Measurements from ENCODE around the gene GPR17. TPM values are rescaled to one million over a fixed set of nuclear protein-coding genes. Genes with fewer than 3 reads are reported as not detected.

The GPR17 gene
- total RNA-seq, 4 donors from 2014 or later = 0.20 TPM; not detected in 3

- intact Hi-C loops (cut with DNase I; ENCODE audit: low total_unique reads) = no loop called here
These were observed 17.1 kb downstream of the GPR17 start for GRCh38 chr2:127662937-127663565.

GRCh38 chr2:127663566-127664064, 17.7 kb downstream of the GPR17 start:
- intact Hi-C loops (cut with DNase I; ENCODE audit: low total_unique reads) (no loop called here), in situ Hi-C loops (cut with MboI; ENCODE audit: low sequenced_read_pairs in 4 of 4) (no loop called here)
- H3K9me3 ChIP-seq = no peaks in the 10 kb centered on the region
- ATAC-seq (no peak), DNase-seq (no peak)
- TF ChIP-seq POLR2A (IDR thresholded peaks at IDR 0.05) = no peak
- TF ChIP-seq, protein P1, sequence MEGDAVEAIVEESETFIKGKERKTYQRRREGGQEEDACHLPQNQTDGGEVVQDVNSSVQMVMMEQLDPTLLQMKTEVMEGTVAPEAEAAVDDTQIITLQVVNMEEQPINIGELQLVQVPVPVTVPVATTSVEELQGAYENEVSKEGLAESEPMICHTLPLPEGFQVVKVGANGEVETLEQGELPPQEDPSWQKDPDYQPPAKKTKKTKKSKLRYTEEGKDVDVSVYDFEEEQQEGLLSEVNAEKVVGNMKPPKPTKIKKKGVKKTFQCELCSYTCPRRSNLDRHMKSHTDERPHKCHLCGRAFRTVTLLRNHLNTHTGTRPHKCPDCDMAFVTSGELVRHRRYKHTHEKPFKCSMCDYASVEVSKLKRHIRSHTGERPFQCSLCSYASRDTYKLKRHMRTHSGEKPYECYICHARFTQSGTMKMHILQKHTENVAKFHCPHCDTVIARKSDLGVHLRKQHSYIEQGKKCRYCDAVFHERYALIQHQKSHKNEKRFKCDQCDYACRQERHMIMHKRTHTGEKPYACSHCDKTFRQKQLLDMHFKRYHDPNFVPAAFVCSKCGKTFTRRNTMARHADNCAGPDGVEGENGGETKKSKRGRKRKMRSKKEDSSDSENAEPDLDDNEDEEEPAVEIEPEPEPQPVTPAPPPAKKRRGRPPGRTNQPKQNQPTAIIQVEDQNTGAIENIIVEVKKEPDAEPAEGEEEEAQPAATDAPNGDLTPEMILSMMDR (IDR thresholded peaks at IDR 0.05 in 4 of 5, conservative IDR thresholded peaks at IDR 0.05 in 1 of 5) = no peak
- H3K36me3 ChIP-seq = no peaks in the 10 kb centered on the region
- no peaks in the 10 kb centered on the region for H3K27me3 ChIP-seq
- H3K27ac ChIP-seq = peak overlapping the region; percentile 44 to 67 (median 64)
- H3K4me3 ChIP-seq = peak overlapping the region; percentile 46 to 54 (median 54)
- H3K4me1 ChIP-seq = peaks cover 12 to 25% of the 10 kb centered on the region in 2 donors

More at GRCh38 chr2:127662937-127663565, 17.1 kb downstream of the GPR17 start:
- Histone ChIP-seq H3K27me3 (no peaks in the 10 kb centered on the region), H3K36me3 (no peaks in the 10 kb centered on the region), H3K4me3 (peak overlapping the region in 1 of 4 donors; percentile 53), H3K27ac (peak overlapping the region; percentile 44 to 67 (median 64)), H3K9me3 (no peaks in the 10 kb centered on the region), H3K4me1 (peaks cover 12 to 25% of the 10 kb centered on the region in 2 donors)
- in situ Hi-C loops (cut with MboI; ENCODE audit: low sequenced_read_pairs in 4 of 4) = no loop called here
- ATAC-seq (no peak), DNase-seq (no peak)
- TF ChIP-seq POLR2A (IDR thresholded peaks at IDR 0.05) = no peak
- TF ChIP-seq, protein P1 (IDR thresholded peaks at IDR 0.05 in 4 of 5, conservative IDR thresholded peaks at IDR 0.05 in 1 of 5) = no peak

DNA sequence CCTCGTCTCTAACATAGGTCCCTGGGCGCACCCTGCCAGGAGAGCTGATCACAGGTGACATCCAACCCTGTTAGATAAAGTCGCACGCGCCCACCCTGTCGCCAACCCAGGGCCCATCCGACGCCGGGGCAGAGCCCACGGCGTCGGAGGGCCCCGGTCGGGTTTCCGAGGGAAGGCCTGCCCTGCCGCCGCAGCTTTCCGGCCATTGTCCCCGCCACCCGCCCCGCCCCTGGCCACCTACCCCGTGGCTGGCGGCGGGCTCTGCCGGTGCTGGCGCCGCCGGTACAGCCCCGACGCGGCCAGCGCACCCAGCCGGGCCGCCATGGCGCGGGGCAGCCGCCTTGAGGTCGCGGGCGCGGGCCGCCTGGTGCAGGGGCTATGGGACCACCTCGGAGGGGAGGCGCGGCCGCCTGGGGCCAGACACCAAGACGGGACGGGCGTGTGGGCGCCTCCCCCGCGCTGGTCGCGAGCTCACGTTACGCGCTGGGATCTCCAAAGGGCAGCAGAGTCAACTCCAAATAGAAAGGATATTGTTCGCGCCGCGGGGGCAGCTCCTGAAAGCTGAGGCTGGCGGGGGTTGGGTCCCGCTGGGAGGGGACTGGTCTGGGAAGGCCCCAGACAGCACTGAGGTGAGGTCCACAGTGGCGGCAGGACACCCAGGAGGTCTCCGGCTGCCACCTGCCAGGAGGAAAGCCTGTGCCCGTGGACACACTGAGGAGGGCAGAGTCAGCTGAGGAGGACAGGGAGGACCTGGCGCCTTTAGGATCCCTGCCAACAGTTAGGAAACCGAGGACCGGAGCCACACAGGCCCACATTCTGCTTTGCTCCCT, 18.3 kb downstream of the GPR17 start:
- Histone ChIP-seq H3K4me3 (peak overlapping the region; percentile 46 to 54 (median 54)), H3K4me1 (peaks cover 12 to 25% of the 10 kb centered on the region in 2 donors), H3K27ac (peak overlapping the region; percentile 42 to 76 (median 70)), H3K36me3 (no peaks in the 10 kb centered on the region), H3K9me3 (no peaks in the 10 kb centered on the region), H3K27me3 (no peaks in the 10 kb centered on the region)
- ATAC-seq (peak; percentile 22 to 29), DNase-seq (peak in 1 of 2 donors; percentile 1)
- intact Hi-C loops (cut with DNase I; ENCODE audit: low total_unique reads) = no loop called here
- in situ Hi-C loops (cut with MboI; ENCODE audit: low sequenced_read_pairs in 4 of 4) = no loop called here
- TF ChIP-seq, protein P1 (IDR thresholded peaks at IDR 0.05 in 4 of 5, conservative IDR thresholded peaks at IDR 0.05 in 1 of 5) = no peak
- peak in 1 of 2 donors; percentile 26 for TF ChIP-seq POLR2A (IDR thresholded peaks at IDR 0.05)

GRCh38 chr2:127664895-127665225, 18.9 kb downstream of the GPR17 start:
- TF ChIP-seq POLR2A (IDR thresholded peaks at IDR 0.05) = no peak
- TF ChIP-seq, protein P1 (IDR thresholded peaks at IDR 0.05 in 4 of 5, conservative IDR thresholded peaks at IDR 0.05 in 1 of 5) = no peak

More at GRCh38 chr2:127664895-127665225, 18.9 kb downstream of the GPR17 start:
- H3K36me3 ChIP-seq = no peaks in the 10 kb centered on the region
- H3K4me1 ChIP-seq = peaks cover 12 to 21% of the 10 kb centered on the region in 2 donors
- in situ Hi-C loops (cut with MboI; ENCODE audit: low sequenced_read_pairs in 4 of 4) = no loop called here
- H3K9me3 ChIP-seq = no peaks in the 10 kb centered on the region
- ATAC-seq = no peak
- no peaks in the 10 kb centered on the region for H3K27me3 ChIP-seq
- intact Hi-C loops (cut with DNase I; ENCODE audit: low total_unique reads) = no loop called here
- no peak for DNase-seq
- peak overlapping the region; percentile 46 to 54 (median 54) for H3K4me3 ChIP-seq
- H3K27ac ChIP-seq = peak overlapping the region; percentile 35 to 76 (median 70)
